ENCODE data around the gene FAAP20. TPM values are rescaled to one million over a fixed set of nuclear protein-coding genes. Genes with fewer than 3 reads are reported as not detected.

FAAP20 gene
- total RNA-seq, 3 donors from 2014 or later (not counting 1 experiment from before 2014, with no cell fraction given): 40.3 to 53.0 (median 43.3) TPM

GRCh38 chr1:2233468-2233867, 38.9 kb upstream of the FAAP20 start:
- DNase-seq: peak in 1 of 2 donors; percentile 36
- Mint-ChIP-seq H3K27ac (peak overlapping the region; percentile 88 to 97), H3K27me3 (ENCODE audit: low read depth in 2 of 2) (no peaks in the 10 kb centered on the region), H3K36me3 (no peaks in the 10 kb centered on the region), H3K4me1 (peaks cover 55 to 73% of the 10 kb centered on the region in 2 donors), H3K4me3 (peak overlapping the region; percentile 93), H3K9me3 (no peaks in the 10 kb centered on the region)
- no peaks in the 10 kb centered on the region for H3K27me3 ChIP-seq (ENCODE audit: control insufficient read depth, insufficient read depth, low read length)
- H3K4me3 ChIP-seq (ENCODE audit: low read length): no peak overlapping the region
- TF ChIP-seq CTCF (IDR thresholded peaks at IDR 0.05): no peak
- ATAC-seq: no peak
- no peaks in the 10 kb centered on the region for H3K36me3 ChIP-seq (ENCODE audit: control insufficient read depth, insufficient read depth, low read length)
- intact Hi-C loops (cut with micrococcal nuclease): loop anchor here (5.0 kb wide), 1 partner anchor 36 kb away; no protein-coding TSS in a partner anchor
- peak overlapping the region; percentile 85 for H3K27ac ChIP-seq (ENCODE audit: low read length)
- peaks cover 95% of the 10 kb centered on the region for H3K4me1 ChIP-seq (ENCODE audit: control insufficient read depth, insufficient read depth, low read length)
- WGBS (ENCODE audit: insufficient coverage): 83% methylated on average over 12 of the region's 12 CpGs
- no peaks in the 10 kb centered on the region for H3K9me3 ChIP-seq (ENCODE audit: control insufficient read depth, insufficient read depth, low read length)

GRCh38 chr1:2232916-2233438, 38.4 kb upstream of the FAAP20 start:
- ATAC-seq: no peak
- H3K9me3 Mint-ChIP-seq: no peaks in the 10 kb centered on the region
- H3K36me3 Mint-ChIP-seq: no peaks in the 10 kb centered on the region
- H3K4me3 Mint-ChIP-seq: peak overlapping the region; percentile 93
- intact Hi-C loops (cut with micrococcal nuclease): loop anchor here (5.0 kb wide), 1 partner anchor 36 kb away; no protein-coding TSS in a partner anchor
- DNase-seq: peak in 1 of 2 donors; percentile 41
- Histone ChIP-seq H3K9me3 (ENCODE audit: control insufficient read depth, insufficient read depth, low read length) (no peaks in the 10 kb centered on the region), H3K4me3 (ENCODE audit: low read length) (no peak overlapping the region), H3K4me1 (ENCODE audit: control insufficient read depth, insufficient read depth, low read length) (peaks cover 91% of the 10 kb centered on the region), H3K27me3 (ENCODE audit: control insufficient read depth, insufficient read depth, low read length) (no peaks in the 10 kb centered on the region), H3K36me3 (ENCODE audit: control insufficient read depth, insufficient read depth, low read length) (no peaks in the 10 kb centered on the region), H3K27ac (ENCODE audit: low read length) (no peak overlapping the region)
- peaks cover 55 to 73% of the 10 kb centered on the region in 2 donors for H3K4me1 Mint-ChIP-seq
- H3K27me3 Mint-ChIP-seq (ENCODE audit: low read depth in 2 of 2): no peaks in the 10 kb centered on the region
- WGBS (ENCODE audit: insufficient coverage): 89% methylated on average over 23 of the region's 23 CpGs
- peak overlapping the region; percentile 88 to 97 for H3K27ac Mint-ChIP-seq
- no peak for TF ChIP-seq CTCF (IDR thresholded peaks at IDR 0.05)

GRCh38 chr1:2232255-2232915, 37.8 kb upstream of the FAAP20 start:
- DNase-seq: no peak
- intact Hi-C loops (cut with micrococcal nuclease): loop anchor here (5.0 kb wide), 1 partner anchor 35 kb away; no protein-coding TSS in a partner anchor
- Mint-ChIP-seq H3K4me1 (peaks cover 55 to 73% of the 10 kb centered on the region in 2 donors), H3K9me3 (no peaks in the 10 kb centered on the region), H3K27ac (peak overlapping the region; percentile 82 to 97), H3K4me3 (peak overlapping the region; percentile 93), H3K27me3 (ENCODE audit: low read depth in 2 of 2) (no peaks in the 10 kb centered on the region), H3K36me3 (no peaks in the 10 kb centered on the region)
- peaks cover 85% of the 10 kb centered on the region for H3K4me1 ChIP-seq (ENCODE audit: control insufficient read depth, insufficient read depth, low read length)
- WGBS (ENCODE audit: insufficient coverage): 86% methylated on average over 17 of the region's 17 CpGs
- H3K4me3 ChIP-seq (ENCODE audit: low read length): no peak overlapping the region
- H3K9me3 ChIP-seq (ENCODE audit: control insufficient read depth, insufficient read depth, low read length): no peaks in the 10 kb centered on the region
- no peaks in the 10 kb centered on the region for H3K36me3 ChIP-seq (ENCODE audit: control insufficient read depth, insufficient read depth, low read length)
- H3K27me3 ChIP-seq (ENCODE audit: control insufficient read depth, insufficient read depth, low read length): no peaks in the 10 kb centered on the region
- no peak for TF ChIP-seq CTCF (IDR thresholded peaks at IDR 0.05)
- H3K27ac ChIP-seq (ENCODE audit: low read length): peak overlapping the region; percentile 70
- no peak for ATAC-seq
